OCI-LY1 (cell line): ENCODE measurements around the gene APC2.

Experiments
- CTCF ChIP-seq: fragments of 200-600 bp; sonication (generic), shearing (Covaris generic); IDR thresholded peaks from 2 replicates; pipeline ENCODE4 v1.5.1; 2017; ENCODE audit warnings: mild to moderate bottlenecking, antibody characterized with exemption, low read length, moderate library complexity, mixed read lengths
- EZH2 ChIP-seq: fragments of 200-600 bp; sonication (generic), shearing (Covaris generic); IDR thresholded peaks from 2 replicates; pipeline ENCODE4 v1.8.0; 2017; ENCODE audit warnings: borderline replicate concordance, mixed run types, mild to moderate bottlenecking, antibody characterized with exemption, low read length, moderate library complexity, mixed read lengths

- TF ChIP-seq CTCF = no peak
- no peak for TF ChIP-seq EZH2
Observed at GRCh38 chr19:1471010-1471514, 21.1 kb downstream of the APC2 start.
